LHCN-M2 (cell line): Measurements from ENCODE around the gene CAPN5. TPM values are rescaled to one million over a fixed set of nuclear protein-coding genes. Genes with fewer than 3 reads are reported as not detected.
"Not testable (repeated sequence)": the region's sequence is repeated elsewhere in the genome, so short reads cannot be mapped to it uniquely, and the experiment has no call there.

Experiments used
- DNase-seq: peaks from one replicate; pipeline ENCODE4 v3.0.0-alpha.2; 2012; ENCODE audit warnings: low read depth
- total RNA-seq: library from RNA; depleted of rRNA; stranded (reverse); fragments of >200 nt; gene quantifications from 2 replicates; pipeline ENCODE4 v1.2.3, GENCODE V29; 2014

Gene CAPN5
- total RNA-seq, 1 experiment from 2014 or later = 42.5 TPM

DNA sequence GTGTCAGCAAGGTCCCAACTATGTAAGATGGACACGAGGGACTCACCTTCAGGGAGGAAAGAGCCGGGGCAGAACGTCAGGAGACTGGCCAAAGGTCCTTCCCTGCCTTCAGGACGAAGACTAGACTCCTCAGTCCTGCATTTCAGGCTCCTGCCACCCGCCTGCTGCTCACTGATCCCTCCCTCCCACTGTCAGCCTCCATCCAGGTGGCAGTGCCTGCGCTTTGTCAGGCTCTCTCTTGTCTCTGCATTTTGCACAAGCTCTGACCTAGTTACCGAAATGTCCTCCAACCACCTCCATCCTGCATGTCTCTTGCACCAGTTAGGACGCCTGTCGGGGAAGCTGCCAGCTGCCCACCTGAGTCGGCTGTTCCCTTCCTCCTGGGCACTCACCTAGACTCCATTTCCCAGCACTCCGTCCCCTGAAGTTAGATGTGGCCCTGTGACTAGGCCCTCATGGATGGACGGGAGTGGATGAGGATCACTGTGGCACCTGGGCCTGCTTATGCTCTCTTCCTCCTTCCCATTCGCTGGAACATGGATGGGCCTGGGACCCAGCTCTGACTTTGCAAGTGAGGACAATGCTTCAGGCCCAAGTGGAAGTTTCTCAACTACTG, 24.6 kb upstream of the CAPN5 start:
- DNase-seq = no peak

DNA sequence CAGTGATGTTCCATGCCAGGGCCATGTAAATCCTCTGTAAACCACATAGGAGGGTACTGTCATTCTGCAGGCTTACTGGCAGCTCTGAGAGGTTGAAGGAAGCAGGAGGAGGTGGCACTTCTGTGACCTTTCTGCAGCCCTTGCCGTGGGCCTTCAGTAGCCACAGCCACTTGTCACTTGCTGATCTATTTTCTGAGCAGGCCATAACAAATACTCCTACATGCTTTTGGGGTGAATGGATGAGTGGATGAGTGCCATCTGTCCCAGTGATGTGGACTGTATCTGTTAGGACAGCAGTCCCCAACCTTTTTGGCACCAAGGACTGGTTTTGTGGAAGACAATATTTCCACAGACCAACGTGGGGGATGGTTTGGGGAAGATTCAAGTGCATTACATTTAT, 22.4 kb upstream of the CAPN5 start:
- DNase-seq = no peak

DNA sequence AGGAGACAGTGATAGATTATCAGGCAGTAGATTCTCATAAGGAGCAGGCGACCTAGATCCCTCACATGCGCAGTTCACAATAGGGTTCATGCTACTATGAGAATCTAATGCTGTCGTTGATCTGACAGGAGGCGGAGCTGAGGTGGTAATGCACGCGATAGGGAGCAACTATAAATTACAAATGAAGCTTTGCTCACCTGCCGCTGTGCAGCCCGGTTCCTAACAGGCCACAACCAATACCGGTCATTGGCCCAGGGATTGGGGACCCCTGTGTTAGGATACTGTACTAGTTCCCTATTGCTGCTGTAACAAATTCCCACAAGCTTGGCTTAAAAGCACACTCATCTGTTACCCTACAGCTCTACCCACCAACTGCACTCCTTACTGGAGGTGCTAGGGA, 21.9 kb upstream of the CAPN5 start:
- DNase-seq = no peak

DNA sequence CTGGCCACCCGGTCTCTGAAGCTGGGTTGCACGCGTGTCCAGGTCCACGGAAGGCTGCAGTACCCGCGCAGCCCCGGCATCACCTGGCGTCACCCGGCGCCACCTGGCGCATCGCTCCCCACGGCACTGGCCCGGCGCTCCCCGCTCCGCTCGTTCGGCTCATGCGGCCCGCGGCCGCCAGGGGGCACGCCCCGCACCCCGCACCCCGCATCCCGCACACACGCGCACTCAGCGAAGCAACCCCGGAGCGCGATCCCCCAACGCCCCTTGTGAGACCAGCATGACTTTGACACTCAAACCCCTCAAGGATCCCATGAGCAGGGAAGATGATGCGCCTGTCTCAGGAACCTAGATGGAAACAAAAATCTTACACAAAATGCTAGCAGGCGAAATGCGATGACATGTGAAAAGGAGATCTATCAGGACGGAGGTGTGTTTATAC, 20.7 kb upstream of the CAPN5 start:
- no peak for DNase-seq

DNA sequence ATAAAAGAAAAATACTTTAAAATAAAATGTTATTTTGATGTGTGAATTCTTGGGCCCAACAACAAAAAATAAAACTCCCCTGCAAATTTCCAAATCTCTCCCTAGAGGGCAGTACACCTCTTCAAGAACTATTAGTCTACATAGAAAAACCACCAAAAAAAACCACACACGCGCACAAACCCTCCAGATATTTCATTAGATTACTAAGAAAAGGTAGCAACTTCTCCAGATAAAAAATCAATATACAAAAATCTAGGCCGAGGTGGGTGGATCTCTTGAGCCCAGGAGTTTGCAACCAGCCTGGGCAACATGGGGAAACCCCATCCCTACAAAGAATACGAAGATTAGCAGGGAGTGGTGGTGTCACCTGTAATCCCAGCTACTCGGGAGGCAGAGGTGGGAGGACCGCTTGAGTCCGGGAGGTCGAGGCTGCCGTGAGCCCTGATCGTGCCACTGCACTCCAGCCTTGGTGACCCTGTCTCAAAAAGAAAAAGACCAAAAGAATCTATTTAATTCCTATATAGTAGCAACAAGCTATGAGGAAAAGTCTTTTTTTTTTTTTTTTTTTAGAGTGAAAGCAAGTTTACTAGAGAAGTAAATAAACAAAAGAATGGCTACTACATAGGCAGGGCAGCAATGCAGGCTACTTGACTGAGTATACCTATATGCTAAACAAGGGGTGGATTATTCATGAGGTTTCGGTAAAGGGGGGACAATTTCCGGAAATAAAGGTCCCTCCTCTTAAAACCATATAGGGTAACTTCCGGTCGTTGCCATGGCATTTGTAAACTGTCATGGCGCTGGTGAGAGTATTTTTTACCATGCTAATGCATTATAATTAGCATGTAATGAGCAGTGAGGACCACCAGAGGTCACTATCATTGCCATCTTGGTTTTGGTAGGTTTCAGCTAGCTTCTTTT, 19.5 kb upstream of the CAPN5 start:
- peak; percentile 93 for DNase-seq

DNA sequence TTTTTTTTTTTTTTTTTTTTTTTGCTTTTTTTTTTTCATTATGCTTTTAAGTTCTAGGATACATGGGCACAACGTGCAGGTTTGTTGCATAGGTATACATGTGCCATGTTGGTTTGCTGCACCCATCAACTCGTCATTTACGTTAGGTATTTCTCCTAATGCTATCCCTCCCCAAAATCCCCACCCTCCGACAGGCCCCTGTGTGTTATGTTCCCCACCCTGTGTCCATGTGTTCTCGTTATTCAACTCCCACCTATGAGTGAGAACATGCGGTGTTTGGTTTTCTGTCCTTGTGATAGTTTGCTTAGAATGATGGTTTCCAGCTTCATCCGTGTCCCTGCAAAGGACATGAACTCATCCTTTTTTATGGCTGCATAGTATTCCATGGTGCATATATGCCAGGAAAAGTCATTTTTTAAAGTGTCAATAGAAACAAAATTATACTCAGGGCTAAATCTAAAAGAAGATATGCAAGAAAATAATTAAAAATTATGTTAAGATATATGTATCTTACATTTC, 18.8 kb upstream of the CAPN5 start:
- DNase-seq = not testable (repeated sequence)

DNA sequence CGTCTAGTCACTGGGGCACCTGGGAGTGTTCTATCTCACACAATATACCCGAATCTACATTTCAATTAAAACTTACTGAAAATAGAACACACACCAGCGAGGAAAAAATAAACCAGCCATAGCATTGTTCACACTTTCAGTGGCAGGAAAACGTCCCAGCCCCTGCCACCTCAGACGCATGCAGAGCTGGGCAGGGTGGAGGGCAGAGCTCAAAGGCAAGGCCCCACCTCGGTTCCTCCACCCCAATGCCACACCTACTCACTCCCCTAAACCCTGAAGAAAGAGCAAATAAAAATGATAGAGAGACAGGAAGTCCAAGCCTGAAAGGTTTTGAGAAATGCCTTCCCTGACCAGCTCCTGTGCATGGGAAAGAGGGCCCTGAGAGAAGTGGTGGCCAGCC, 17.7 kb upstream of the CAPN5 start:
- DNase-seq = no peak

DNA sequence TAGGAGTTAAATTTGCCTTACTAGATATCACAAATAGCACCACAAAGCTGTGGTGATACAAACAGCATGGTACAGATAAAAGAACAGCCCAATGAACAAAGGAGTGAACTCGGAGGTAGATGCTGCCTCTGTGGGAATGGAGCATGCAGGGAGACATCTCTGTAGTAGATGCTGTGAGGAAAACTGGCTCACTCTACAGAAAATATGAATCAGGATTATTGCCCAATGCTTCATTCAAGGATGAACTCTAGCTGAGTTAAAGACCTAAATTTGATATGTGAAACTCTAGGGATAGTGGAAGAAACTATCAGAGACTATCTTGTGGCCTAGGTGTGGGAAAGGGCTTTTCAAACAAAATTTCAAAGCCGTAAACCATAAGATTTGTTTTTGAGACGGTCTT, 15.3 kb upstream of the CAPN5 start:
- DNase-seq = no peak

DNA sequence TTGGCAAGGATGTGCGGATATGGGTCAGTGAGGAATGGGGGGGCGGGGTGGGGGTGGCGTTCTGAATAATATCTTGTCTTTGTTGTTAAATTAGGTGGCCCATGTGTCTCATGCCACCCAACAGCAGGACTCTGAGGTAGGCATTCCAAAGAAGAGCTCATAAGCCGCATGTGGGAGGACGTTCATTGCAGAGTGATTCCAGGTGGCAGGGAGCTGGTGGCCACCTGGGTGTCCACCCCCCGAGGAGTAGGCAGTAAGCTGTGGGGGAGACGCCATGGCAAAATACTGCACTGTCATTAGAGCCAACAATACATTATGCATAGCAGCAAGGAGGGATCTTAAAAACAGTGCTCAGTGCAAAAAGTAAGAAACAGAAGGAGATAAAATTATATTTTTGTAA, 14.3 kb upstream of the CAPN5 start:
- no peak for DNase-seq

DNA sequence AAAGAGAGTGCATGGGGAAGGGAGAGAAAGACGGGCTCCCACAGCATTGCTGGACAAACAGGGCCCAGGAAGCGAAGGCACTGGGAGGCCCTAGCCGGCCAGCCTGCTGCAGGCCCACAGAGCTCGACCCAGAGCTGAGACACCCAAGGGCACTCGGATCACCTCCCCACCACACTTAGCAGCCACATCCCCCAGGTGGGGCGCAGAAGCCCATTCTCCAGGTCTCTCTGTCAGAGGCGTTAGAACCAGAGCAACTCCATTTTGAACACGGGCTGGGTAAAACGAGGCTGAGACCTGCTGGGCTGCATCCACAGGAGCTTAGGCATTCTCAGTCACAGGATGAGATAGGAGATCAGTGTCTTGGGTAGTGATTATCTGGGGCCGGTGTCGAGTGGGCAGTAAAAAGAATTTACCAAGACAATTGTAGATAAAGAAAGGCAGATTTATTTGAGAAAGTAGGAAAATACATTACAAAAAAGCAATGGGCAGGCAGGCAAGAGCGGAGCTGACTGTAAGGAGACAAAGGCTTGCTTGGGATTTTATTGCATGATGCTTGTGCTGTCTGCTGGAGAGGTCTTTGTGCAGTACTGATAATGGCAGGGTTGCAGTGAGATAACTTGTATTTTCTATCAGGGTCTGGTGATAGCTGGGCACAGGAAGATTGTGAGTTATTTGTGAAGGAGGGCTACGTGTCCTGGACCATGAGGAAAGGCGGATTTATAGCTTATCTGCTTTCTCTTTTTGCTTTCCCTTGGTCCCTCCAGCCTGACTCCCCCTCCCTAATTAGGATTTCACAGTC, 13.4 kb upstream of the CAPN5 start:
- DNase-seq = no peak

DNA sequence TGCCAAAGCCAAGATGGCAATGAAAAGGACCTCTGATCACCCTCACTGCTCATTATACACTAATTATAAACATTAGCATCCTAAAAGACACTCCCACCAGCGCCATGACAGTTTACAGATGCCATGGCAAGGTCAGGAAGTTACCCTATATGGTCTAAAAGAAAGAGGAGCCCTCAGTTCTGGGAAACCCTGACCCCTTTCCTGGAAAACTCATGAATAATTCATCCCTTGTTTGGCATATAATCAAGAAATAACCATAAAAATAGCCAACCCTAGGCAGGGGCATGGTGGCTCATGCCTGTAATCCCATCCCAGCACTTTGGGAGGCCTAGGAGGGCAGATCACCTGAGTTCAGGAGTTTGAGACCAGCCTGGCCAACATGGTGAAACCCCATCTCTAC, 12.7 kb upstream of the CAPN5 start:
- no peak for DNase-seq

DNA sequence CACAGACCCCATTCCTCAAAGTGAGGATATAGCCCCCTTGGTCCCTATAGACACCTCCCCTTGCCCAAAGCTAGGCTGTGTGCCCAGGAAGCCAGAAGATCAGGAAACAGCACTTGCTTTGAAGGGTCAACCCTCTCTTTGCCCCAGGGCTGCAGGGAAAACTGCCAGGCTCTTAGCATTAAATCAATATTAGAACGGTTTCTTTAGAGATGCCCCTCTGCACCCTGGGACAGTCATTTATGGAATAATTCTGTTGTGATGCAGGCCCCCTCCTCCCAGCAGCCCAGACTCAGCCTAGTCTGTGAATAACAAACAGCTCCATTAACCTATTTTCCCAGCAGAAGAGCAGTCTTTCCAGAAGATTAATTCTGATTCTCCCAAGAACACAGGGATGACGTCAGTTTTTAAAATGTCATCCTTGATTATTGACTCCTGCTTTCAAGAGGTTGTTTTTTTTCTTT, 11.6 kb upstream of the CAPN5 start:
- DNase-seq = no peak

DNA sequence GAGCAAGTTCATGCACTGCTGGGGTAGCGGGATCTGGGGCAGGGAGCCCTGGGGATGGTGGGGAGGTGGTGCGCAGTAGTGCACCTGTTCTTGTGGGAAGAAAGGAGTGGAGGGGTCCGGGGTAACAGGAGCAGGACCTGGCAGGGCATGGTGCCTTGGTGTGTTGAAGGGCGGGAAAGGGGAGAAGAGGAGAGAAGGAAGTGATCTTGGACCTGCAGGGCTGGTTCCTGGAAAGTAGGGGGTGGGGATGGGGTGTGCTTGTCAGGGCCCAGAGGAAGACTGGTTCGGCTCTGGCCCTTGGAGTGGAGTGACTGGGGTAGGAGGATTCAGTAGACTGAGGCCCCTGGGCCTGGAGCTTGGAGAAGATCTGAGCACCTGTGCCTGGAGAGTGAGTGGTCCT, 10.9 kb upstream of the CAPN5 start:
- DNase-seq = no peak

DNA sequence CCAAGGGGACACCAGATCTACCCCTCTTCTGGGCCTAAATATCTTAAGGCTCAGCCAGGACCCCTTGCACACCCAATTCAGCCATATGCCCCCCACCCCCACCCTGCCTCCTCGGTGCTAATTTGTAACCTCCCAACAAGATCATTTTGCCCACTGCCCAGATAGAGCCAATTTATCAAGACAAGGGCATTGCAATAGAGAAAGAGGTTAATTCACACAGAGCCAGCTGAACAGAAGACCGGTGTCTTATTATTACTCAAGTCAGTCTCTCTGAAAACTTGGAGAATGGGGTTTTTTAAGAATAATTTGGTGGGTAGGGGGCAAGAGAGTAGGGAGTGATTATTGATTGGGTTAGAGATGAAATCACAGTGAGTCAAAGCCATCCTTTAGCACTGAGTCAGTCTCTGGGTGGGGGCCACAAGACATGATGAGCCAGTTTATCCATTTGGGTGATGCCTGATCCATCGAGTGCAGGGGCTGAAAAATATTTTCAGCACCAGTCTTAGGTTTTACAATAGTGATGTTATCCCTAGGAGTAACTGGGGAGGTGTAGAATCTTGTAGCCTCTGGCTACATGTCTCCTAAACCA, 9.9 kb upstream of the CAPN5 start:
- DNase-seq = no peak

DNA sequence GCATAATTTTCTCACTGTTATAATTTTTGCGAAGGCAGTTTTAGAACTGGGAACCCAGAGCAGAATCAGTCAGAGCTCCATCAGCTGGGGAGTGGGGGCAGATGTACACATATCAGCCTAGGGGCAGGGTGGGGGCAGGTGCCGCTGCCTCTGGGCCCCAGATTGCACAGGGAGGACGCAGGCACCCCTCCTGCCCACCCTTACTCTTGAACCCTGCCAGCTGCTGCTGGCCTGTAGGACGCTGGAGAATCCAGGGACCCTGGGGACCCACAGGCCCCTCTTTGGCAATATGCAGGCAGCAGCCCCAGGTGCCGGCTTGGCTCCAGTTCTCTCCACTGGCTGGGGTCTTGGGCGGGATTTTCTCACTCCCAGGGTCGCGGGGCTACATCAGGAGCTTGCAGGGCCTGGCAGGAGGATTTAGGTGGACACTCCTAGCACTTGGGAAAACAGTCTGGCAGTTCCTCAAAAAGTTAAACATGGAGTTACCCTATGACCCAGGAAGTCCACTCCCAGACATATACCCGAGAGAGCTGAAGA, 8.8 kb upstream of the CAPN5 start:
- no peak for DNase-seq

DNA sequence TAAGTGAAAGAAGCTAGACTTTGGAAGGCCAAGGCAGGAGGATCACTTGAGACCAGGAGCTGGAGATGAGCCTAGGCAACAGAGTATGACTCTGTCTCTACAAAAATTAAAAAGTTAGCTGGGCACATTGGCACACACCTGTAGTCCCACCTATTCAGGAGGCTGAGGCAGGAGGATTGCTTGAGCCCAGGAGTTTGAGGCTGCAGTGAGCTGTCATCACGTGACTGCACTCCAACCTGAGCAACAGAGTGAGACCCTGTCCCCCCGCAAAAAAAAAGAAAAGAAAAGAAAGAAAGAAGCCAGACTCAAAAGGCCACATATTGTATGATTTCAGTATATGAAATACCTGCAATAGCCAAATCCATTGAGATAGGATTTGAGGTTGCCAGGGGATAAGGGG, 7.9 kb upstream of the CAPN5 start:
- no peak for DNase-seq

DNA sequence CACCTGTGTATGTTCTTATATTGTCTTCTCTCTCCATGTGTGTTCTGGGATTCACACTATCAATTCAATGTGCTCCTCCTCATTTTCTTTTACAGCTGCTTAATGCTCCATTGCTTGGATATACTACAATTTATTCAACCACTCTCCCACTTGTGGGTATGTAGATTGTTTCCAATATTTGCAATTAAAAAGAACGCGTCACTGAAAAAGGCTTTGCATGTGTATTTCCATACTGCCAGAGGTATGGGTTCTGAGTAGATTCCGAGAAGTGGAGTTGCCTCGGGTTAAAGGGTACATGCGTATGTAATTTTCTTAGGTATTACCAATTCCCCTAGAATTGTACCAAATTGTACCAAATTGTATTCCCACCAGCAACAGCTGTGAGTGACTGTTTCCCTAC, 7.0 kb upstream of the CAPN5 start:
- DNase-seq = no peak

DNA sequence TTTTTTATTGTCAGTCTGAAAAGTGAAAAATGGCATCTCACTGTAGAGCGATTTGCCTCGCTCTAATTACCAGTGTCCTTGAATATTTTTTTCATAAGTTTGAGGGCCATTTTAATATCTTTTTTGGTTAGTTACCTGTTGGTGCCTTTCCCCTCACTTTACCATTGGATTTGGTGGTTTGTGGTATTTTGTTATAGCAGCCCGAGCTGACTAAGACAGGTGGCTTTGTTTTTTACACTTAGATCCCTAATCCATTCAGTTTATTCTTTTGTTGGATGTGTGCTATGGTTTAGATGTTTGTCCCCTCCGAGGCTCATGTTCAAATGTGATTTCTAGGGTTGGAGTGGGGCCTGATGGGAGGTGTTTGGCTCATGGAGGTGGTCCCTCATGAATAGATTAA, 6.5 kb upstream of the CAPN5 start:
- no peak for DNase-seq

DNA sequence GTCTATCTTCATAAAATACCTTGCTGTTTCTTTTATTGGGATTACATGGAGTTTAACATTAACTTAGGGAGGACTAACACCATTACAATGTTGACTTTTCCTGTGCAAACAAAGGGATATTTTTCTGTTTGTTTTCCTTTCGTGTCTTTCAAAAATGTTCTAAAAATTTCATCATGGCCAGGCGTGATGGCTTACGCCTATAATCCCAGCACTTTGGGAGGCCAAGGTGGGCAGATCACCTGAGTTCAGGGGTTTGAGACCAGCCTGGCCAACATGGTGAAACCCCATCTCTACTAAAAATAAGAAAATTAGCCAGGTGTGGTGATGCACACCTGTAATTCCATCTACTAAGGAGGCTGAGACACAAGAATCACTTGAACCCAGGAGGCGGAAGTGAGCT, 5.5 kb upstream of the CAPN5 start:
- DNase-seq = not testable (repeated sequence)

DNA sequence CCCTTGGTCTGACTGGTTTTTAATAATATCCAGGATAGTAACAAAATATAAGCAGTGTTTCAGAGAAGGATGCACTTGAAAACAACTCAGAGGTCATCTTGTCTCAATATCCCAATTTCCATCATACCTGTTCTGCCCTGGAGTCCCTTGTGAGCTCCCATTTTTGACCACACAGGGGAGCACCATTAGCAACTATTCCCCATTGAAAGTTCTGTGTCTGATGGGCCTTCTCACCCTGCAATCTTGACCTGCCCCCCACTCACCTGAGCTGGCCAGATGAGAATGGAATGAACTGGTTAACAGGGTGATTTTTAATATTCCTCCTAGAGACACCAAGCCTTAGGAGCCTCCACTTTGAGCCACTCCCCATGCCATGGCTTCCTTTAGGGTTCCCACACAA, 3.8 kb upstream of the CAPN5 start:
- DNase-seq = no peak

DNA sequence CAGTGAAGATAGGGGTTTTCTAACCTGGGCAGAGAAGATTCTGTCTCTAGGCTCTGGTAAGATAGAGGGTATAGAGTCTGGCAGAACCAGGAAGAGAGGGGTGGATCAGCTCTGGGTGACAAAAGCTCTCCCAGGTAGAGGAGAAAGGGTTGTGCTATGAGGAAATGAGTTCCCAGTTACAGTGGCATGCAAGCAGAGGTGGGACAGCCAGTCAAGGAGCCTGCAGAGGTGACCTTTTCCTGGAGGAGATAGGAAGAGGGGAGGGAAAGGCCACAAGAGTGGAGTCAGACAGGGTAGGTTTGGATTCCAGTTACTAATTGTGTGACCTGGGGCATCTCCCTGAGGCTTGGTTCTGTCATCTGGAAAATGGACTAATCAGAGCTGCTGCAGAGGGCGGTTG, 3.4 kb upstream of the CAPN5 start:
- DNase-seq = no peak
